WTC11 (cell line): ENCODE measurements around the gene RPL38. TPM values are rescaled to one million over a fixed set of nuclear protein-coding genes. Genes with fewer than 3 reads are reported as not detected.
A peak's percentile ranks its signal among the peaks of the same experiment; 100 is the strongest.

Experiments
- ATAC-seq: fragments of 200-7000 bp; cut with Tn5 transposase; 2 replicates; pipeline ENCODE4 v1.10.0; 2021; ENCODE audit warnings: mild to moderate bottlenecking, moderate library complexity
- CTCF ChIA-PET: fragments of 300-600 bp; sonication (Branson Sonifier 250); formaldehyde crosslinking; loops from one replicate; lab custom pipeline; 2021; ENCODE audit warnings: antibody characterized with exemption; lab: Charles Lee
- POLR2A ChIA-PET: fragments of 350-600 bp; sonication (Branson Sonifier 250); formaldehyde crosslinking; loops from one replicate; lab custom pipeline; 2021; ENCODE audit warnings: antibody characterized with exemption; lab: Charles Lee
- DNase-seq: peaks from one replicate; pipeline ENCODE4 v3.0.0; 2021; ENCODE audit warnings: low spot score
- H3K27ac Mint-ChIP-seq: 2 replicates; pipeline ENCODE4 v1.8.0; 2021; ENCODE audit warnings: mixed read lengths
- H3K27me3 Mint-ChIP-seq: 2 replicates; pipeline ENCODE4 v1.8.0; 2021; ENCODE audit warnings: low read depth, mild to moderate bottlenecking, moderate library complexity, mixed read lengths
- H3K36me3 Mint-ChIP-seq: 2 replicates; pipeline ENCODE4 v1.8.0; 2021; ENCODE audit warnings: mixed read lengths
- H3K4me1 Mint-ChIP-seq: 2 replicates; pipeline ENCODE4 v1.8.0; 2022; ENCODE audit warnings: mixed read lengths
- H3K4me3 Mint-ChIP-seq: 2 replicates; pipeline ENCODE4 v1.8.0; 2021; ENCODE audit warnings: mild to moderate bottlenecking, moderate library complexity, mixed read lengths
- H3K9me3 Mint-ChIP-seq: 2 replicates; pipeline ENCODE4 v1.8.0; 2021; ENCODE audit warnings: mixed read lengths
- AR ChIP-seq: fragments of 250-450 bp; sonication (Bioruptor Pico); IDR thresholded peaks from 2 replicates; pipeline ENCODE4 v1.9.0; 2021; ENCODE audit warnings: mild to moderate bottlenecking
- CDX4 ChIP-seq: fragments of 250-450 bp; sonication (Bioruptor Pico); IDR thresholded peaks from 2 replicates; pipeline ENCODE4 v1.9.0; 2021; ENCODE audit warnings: moderate library complexity, mild to moderate bottlenecking, inconsistent platforms, borderline replicate concordance
- ERG ChIP-seq: fragments of 250-450 bp; sonication (Bioruptor Pico); IDR thresholded peaks from 2 replicates; pipeline ENCODE4 v1.8.0; 2021; ENCODE audit warnings: mild to moderate bottlenecking
- ETV6 ChIP-seq: sonication (generic); formaldehyde crosslinking; IDR thresholded peaks from 2 replicates; pipeline ENCODE4 v1.8.1; 2022; ENCODE audit warnings: mild to moderate bottlenecking, missing genetic modification reagents
- GABPB1 ChIP-seq: sonication (generic); formaldehyde crosslinking; IDR thresholded peaks from 2 replicates; pipeline ENCODE4 v1.8.1; 2023; ENCODE audit warnings: mild to moderate bottlenecking, missing genetic modification reagents
- GTF2I ChIP-seq: fragments of 250-450 bp; sonication (Bioruptor Pico); conservative IDR thresholded peaks from 2 replicates; pipeline ENCODE4 v1.4.0; 2021; ENCODE audit warnings: mild to moderate bottlenecking
- HMGA2 ChIP-seq: fragments of 250-450 bp; sonication (Bioruptor Pico); IDR thresholded peaks from 2 replicates; pipeline ENCODE4 v1.4.0; 2021; ENCODE audit warnings: mild to moderate bottlenecking, moderate library complexity
- HMGXB4 ChIP-seq: sonication (generic); formaldehyde crosslinking; IDR thresholded peaks from 2 replicates; pipeline ENCODE4 v1.8.1; 2023; ENCODE audit warnings: mild to moderate bottlenecking, moderate library complexity, missing genetic modification reagents
- MYBL2 ChIP-seq: sonication (generic); formaldehyde crosslinking; IDR thresholded peaks from 2 replicates; pipeline ENCODE4 v1.8.1; 2023; ENCODE audit warnings: mild to moderate bottlenecking, moderate library complexity, missing genetic modification reagents
- NFYB ChIP-seq: sonication (generic); formaldehyde crosslinking; conservative IDR thresholded peaks from 2 replicates; pipeline ENCODE4 v1.8.0; 2022; ENCODE audit warnings: low read depth, missing genetic modification reagents
- NR1H2 ChIP-seq: sonication (generic); formaldehyde crosslinking; IDR thresholded peaks from 2 replicates; pipeline ENCODE4 v1.9.0; 2021; ENCODE audit warnings: mild to moderate bottlenecking, moderate library complexity, missing genetic modification reagents
- NR3C1 ChIP-seq: sonication (generic); formaldehyde crosslinking; conservative IDR thresholded peaks from 2 replicates; pipeline ENCODE4 v1.8.1; 2023; ENCODE audit warnings: low read depth, mild to moderate bottlenecking, missing genetic modification reagents
- RORB ChIP-seq: fragments of 250-450 bp; sonication (Bioruptor Pico); IDR thresholded peaks from 2 replicates; pipeline ENCODE4 v1.9.0; 2021; ENCODE audit warnings: mild to moderate bottlenecking
- STAT6 ChIP-seq: sonication (generic); formaldehyde crosslinking; conservative IDR thresholded peaks from 2 replicates; pipeline ENCODE4 v1.8.1; 2023; ENCODE audit warnings: mild to moderate bottlenecking, low read depth, missing genetic modification reagents, moderate library complexity
- USF1 ChIP-seq: sonication (generic); formaldehyde crosslinking; IDR thresholded peaks from 2 replicates; pipeline ENCODE4 v1.8.0; 2022; ENCODE audit warnings: mild to moderate bottlenecking, missing genetic modification reagents
- USF2 ChIP-seq: sonication (generic); formaldehyde crosslinking; IDR thresholded peaks from 2 replicates; pipeline ENCODE4 v1.8.1; 2023; ENCODE audit warnings: mild to moderate bottlenecking, missing genetic modification reagents, moderate library complexity
- ZBTB21 ChIP-seq: sonication (generic); formaldehyde crosslinking; IDR thresholded peaks from 2 replicates; pipeline ENCODE4 v1.8.1; 2023; ENCODE audit warnings: mild to moderate bottlenecking, missing genetic modification reagents, borderline replicate concordance
- ZBTB43 ChIP-seq: sonication (generic); formaldehyde crosslinking; IDR thresholded peaks from 2 replicates; pipeline ENCODE4 v1.8.1; 2023; ENCODE audit warnings: mild to moderate bottlenecking, missing genetic modification reagents
- ZNF121 ChIP-seq: sonication (generic); formaldehyde crosslinking; IDR thresholded peaks from 2 replicates; pipeline ENCODE4 v1.8.0; 2023; ENCODE audit warnings: missing genetic modification reagents
- ZNF317 ChIP-seq: sonication (generic); formaldehyde crosslinking; IDR thresholded peaks from 2 replicates; pipeline ENCODE4 v1.8.1; 2023; ENCODE audit warnings: low read depth, mild to moderate bottlenecking, moderate library complexity, missing genetic modification reagents, borderline replicate concordance
- ZNF396 ChIP-seq: fragments of 250-450 bp; sonication (Bioruptor Pico); IDR thresholded peaks from 2 replicates; pipeline ENCODE4 v1.8.0; 2021; ENCODE audit warnings: mild to moderate bottlenecking, moderate library complexity, borderline replicate concordance
- ZNF671 ChIP-seq: fragments of 250-450 bp; sonication (Bioruptor Pico); IDR thresholded peaks from 2 replicates; pipeline ENCODE4 v1.8.0; 2021; ENCODE audit warnings: mild to moderate bottlenecking
- ZSCAN18 ChIP-seq: fragments of 250-450 bp; sonication (Bioruptor Pico); IDR thresholded peaks from 2 replicates; pipeline ENCODE4 v2.1.2; 2022; ENCODE audit warnings: mild to moderate bottlenecking, moderate library complexity
- total RNA-seq: library from RNA; stranded (reverse); gene quantifications from 3 replicates; pipeline ENCODE4 v1.2.3, GENCODE V29; 2021

Gene RPL38
- total RNA-seq, 1 experiment from 2014 or later: 1,170 TPM

GRCh38 chr17:74211141-74211911, 7.8 kb downstream of the RPL38 start:
- peak; percentile 56 for DNase-seq
- peak; percentile 15 for ATAC-seq
- H3K27ac Mint-ChIP-seq: peak overlapping the region; percentile 73
- H3K36me3 Mint-ChIP-seq: peaks cover 34% of the 10 kb centered on the region
- CTCF ChIA-PET: interaction anchor here (0.7 to 4.9 kb wide), 13 partner anchors 11 to 157 kb away, joined by 3 to 26 read pairs (median 5); no protein-coding TSS in a partner anchor
- H3K27me3 Mint-ChIP-seq: peaks cover 37% of the 10 kb centered on the region
- H3K9me3 Mint-ChIP-seq: no peaks in the 10 kb centered on the region
- H3K4me3 Mint-ChIP-seq: peak overlapping the region; percentile 93
- POLR2A ChIA-PET: interaction anchor here (0.6 to 1.5 kb wide), 5 partner anchors 11 to 73 kb away, joined by 4 to 5 read pairs (median 5); no protein-coding TSS in a partner anchor
- H3K4me1 Mint-ChIP-seq: peaks cover 53% of the 10 kb centered on the region
- no peak for TF ChIP-seq NR3C1 (CRISPR knock-in tag)
- no peak for TF ChIP-seq ZNF396
- peak; percentile 52; the same call in 1 of the 2 replicates for TF ChIP-seq ERG
- no peak; the same call in 1 of the 2 replicates for TF ChIP-seq MYBL2 (CRISPR knock-in tag)
- no peak for TF ChIP-seq ZSCAN18
- no peak for TF ChIP-seq ETV6 (CRISPR knock-in tag)
- TF ChIP-seq STAT6 (CRISPR knock-in tag): no peak
- no peak for TF ChIP-seq HMGA2 (CRISPR knock-in tag)
- TF ChIP-seq ZBTB21 (CRISPR knock-in tag): no peak
- TF ChIP-seq ZNF121 (CRISPR knock-in tag): no peak
- TF ChIP-seq ZNF317 (CRISPR knock-in tag): no peak
- no peak for TF ChIP-seq CDX4 (CRISPR knock-in tag)
- no peak for TF ChIP-seq RORB
- TF ChIP-seq ZNF671 (CRISPR knock-in tag): peak; percentile 3
- no peak for TF ChIP-seq GABPB1 (CRISPR knock-in tag)
- TF ChIP-seq NR1H2 (CRISPR knock-in tag): no peak
- peak; percentile 61 for TF ChIP-seq AR (CRISPR knock-in tag)
- TF ChIP-seq ZBTB43 (CRISPR knock-in tag): no peak
- 0 out of 2 replicates have a peak, but pooled peaks have one; percentile 11 for TF ChIP-seq NFYB (CRISPR knock-in tag)
- no peak for TF ChIP-seq HMGXB4 (CRISPR knock-in tag)
- no peak for TF ChIP-seq GTF2I (CRISPR knock-in tag)
- no peak for TF ChIP-seq USF2 (CRISPR knock-in tag)
- TF ChIP-seq USF1: no peak
